GM18520 (cell line): ENCODE data around the gene TBC1D16.
"Not testable (repeated sequence)": the region's sequence is repeated elsewhere in the genome, so short reads cannot be mapped to it uniquely, and the experiment has no call there.

Source experiments
- ATAC-seq: cut with Tn5 transposase; IDR thresholded peaks from one replicate; pipeline ENCODE4 v1.9.1; 2021; ENCODE audit not compliant: unreplicated experiment

Gene TBC1D16

DNA sequence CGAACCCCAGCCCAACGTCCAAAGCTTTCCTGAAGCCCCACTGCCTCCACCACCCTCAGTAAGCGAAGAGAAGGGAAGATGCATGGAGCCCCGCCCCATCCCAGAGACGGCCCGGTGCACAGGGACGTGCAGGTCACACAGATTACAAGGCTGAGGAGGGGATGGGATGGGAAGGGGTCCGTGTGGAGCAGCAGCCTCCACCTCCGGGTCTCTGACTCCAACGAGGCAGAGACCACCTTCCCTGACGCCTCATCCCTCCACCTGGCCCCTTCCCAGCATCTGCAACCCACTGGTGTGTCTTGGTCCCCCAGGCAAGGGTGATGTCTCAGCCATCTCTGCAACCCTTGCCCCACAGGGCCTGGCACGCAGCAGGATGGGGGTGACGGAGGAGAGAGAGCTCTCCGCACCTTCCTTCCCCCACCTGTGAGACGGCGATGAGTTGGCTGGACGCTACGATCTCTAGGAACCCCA lies 58.5 kb downstream of the TBC1D16 start:
- no peak for ATAC-seq

DNA sequence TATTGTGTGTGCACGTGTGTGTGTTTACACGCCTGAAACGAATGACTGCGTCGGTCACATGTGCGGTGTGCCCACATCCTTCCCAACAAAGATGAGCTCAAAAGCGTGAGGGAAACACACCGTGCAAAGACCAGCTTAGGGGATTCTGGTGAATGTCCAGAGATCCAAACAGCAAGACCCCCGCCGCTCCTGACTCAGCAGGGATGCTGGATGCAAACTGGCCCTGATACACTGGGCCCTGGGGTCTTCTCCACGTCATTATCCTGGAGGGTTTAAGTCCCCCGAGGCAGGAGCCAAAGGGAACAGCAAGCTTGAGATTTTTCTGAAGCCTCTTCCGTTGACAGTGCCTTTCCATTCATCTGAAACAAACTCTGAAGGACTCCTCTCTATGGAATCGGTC lies 59.2 kb downstream of the TBC1D16 start:
- no peak for ATAC-seq

DNA sequence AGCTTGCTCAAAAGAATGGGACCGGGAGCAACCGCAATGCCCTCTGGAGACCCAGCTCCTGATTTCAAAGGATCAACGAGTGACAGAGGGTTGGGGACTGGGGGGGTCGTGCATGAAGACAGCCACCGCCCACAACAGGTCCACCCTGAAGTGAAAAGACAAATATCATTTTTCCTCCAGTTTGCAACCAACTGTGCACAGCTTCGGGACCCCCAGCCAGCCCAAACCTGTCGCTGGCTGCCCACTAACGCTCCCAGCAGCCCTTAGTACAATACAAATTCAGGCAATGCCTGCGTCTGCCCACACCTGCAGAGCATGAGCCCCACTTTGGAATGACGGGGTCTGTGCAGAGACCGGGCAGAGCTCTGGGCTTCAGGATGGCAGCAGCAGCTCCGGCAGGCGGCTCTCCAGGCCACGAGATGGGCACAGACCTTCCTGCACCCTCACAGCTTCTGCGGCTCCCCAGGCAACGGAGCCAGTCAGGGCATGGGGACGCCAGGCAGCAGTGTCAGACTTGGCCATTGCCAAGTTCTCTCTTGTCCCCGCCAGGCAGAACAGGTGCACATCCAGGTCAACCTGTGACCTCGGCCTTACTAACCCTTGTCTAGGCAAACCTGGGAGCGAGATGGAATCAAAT lies 60.1 kb downstream of the TBC1D16 start:
- no peak for ATAC-seq

DNA sequence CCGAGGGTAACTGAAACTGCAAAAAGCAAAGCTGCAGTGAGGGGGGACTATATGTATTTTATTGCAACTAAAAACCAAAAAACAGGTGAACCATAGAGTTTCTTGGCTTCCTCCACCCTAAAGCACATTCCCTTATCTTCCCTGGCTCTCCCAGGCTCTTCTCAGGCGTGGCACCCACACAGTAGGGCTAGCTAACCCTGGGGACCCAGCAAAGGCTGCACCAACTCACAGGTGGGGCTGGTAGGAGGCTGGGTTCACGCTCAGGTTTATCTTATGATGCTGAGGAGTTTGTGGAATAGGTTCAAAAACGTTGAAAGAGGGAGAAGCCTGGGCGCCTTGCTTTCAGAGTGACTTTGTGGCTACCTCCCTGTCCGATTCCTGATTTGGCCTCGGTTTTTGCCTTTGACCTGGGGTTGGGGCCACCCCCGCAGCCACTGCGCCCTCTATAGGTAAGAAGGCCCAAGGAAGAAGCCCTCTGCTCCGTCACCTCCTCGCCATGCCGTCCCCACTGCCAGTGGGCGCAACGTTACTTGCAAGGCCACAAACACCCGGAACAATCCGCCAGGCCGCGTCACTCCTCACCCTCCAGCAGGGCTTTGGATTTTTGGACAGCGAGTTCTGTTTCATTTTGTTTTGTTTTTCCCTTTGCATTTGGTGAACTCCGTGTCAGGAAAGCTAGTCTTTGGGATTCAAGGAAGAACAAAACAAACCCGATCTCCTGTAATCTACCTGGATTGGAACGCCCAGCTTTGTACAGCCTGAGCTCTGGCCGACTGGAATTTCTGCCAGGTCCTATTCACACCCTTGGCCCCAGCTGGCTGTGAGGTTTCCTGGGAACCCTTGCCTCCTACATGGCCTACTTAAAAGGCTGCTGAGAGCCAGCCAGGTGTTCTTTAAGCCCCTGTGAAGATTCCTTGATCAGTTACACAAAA lies 60.8 kb downstream of the TBC1D16 start:
- ATAC-seq: no peak

DNA sequence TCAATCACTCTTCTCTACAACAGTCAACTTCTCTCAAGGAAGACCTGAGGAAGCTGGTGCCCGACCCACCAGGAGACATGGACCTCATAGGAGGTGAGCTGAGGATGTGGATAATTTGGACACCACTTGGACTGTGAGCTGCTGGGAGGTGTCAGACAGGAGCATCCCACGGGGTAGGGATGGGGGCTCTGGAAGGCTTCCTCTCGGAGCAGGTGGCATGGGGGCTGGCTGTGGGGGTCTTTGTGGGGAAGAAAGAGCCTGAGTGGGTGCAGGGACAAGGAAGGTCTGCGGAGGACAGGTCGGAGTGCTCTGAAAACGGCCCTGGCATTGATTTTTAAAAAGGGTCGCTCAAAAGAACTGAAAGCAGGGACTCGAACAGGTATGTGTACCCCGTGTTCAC lies 64.0 kb downstream of the TBC1D16 start:
- ATAC-seq: no peak

DNA sequence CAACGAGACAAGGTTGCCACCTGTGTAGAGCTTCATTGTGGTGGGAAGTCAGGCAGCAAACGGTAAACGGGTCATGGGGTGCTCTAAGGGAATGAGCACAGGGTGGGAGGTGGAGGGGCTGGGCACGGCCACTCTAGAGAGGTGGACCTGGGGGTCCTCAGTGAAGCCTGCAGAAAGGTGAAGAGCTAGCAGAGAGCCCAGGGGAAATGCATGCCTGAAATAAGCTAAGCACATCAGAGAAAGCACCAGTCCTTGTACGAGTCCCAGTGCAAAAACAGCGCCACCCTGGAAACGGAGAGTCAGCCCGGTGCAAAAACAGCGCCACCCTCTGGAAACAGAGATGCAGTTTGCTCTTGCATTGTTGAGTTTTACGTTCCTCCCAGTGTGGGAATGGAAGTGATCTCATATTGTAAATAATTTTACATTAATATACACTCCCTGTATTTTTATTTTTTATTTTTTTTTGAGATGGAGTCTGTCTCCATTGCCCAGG lies 65.0 kb downstream of the TBC1D16 start:
- ATAC-seq: no peak

DNA sequence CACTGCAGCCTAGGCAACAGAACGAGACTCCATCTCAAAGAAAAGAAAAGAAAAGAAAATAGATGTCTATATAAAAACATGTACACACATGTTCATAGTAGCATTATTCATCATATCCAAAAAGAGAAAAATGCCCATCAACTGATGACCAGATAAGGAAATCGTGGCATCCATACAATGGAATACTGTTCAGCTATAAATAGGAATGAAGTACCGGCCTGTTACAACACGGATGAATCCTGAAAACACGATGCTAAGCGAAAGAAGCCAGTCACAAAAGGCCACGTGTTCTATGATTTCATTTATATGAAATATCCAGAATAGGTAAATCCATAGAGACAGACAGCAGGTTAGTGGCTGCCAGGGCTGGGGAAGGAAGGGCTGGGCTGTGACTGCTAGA lies 65.8 kb downstream of the TBC1D16 start:
- no peak for ATAC-seq

DNA sequence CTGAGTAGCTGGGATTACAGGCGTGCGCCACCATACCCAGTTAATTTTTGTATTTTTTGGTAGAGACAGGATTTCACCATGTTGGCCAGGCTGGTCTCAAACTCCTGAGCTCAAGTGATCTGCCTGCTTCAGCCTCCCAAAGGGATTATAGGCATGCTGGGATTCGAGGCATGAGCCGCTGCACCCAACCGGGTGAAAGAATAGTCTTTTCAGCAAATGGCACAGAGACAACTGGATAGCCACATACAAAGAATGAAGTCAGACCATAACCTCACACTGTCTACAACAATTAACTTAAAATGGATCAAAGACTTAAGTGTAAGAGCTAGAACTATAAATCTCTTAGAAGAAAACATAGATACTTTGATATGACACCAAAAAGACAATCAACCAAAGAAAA lies 67.6 kb downstream of the TBC1D16 start:
- ATAC-seq: no peak

DNA sequence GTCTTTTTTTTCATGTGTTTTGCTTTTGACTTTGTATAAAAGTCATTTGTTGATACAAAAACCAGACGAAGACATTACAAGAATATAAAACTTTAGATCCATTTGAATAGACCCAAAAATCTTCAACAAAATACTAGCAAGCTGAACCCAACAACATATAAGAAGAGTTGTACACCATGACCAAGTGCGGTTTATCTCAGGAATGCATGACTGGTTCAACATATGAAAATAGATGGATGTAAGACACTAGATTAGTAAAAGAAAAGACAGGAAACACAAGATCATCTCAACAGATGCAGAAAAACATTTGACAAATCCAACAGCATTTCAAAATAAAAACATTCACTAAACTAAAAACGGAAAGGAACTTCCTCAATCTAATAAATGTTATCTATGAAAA lies 69.0 kb downstream of the TBC1D16 start:
- no peak for ATAC-seq

DNA sequence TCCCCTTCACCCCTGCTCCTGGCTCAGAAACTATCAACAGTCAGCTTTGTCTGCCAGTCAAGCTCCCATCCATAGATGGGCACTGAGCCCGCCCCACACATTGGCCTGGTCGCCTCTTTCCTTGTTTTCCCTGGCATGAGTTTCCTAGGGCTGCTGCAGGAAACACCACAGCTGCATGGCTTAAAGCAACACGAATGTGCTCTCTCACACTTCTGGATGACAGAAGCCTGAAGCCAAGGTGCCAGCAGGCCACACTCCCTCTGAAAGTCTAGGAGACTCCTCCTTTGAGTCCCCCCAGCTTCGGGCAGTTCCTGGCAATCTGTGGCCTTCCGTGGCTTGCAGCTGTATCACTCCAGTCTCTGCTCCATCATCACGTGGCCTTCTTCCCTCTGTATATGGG lies 69.9 kb downstream of the TBC1D16 start:
- ATAC-seq: no peak

DNA sequence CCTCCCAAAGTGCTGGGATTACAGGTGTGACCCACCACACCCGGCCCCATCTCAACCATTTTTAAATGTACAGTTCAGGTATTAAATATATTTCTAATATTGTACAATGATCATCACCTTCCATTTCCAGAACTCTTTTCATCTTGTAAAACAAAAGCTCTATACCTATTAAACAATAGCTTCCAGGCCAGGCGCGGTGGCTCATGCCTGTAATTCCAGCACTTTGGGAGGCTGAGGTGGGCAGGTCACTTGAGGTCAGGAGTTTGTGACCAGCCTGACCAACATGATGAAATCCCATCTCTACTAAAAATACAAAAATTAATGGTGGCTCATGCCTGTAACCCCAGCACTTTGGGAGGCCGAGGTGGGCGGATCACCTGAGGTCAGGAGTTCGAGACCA lies 73.2 kb downstream of the TBC1D16 start:
- not testable (repeated sequence) for ATAC-seq

DNA sequence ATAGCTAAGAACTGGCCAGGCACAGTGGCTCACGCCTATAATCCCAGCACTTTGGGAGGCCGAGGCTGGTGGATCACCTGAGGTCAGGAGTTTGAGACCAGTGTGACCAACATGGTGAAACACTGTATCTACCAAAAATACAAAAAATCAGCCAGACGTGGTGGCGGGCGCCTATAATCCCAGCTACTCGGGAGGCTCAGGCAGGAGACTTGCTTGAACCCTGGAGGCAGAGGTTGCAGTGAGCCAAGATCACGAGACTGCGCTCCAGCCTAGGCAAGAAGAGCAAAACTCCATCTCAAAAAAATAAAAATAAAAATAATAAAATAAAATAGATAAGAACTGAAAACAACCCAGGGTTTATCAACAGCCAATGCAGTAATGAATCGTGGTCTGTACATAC lies 74.1 kb downstream of the TBC1D16 start:
- not testable (repeated sequence) for ATAC-seq

DNA sequence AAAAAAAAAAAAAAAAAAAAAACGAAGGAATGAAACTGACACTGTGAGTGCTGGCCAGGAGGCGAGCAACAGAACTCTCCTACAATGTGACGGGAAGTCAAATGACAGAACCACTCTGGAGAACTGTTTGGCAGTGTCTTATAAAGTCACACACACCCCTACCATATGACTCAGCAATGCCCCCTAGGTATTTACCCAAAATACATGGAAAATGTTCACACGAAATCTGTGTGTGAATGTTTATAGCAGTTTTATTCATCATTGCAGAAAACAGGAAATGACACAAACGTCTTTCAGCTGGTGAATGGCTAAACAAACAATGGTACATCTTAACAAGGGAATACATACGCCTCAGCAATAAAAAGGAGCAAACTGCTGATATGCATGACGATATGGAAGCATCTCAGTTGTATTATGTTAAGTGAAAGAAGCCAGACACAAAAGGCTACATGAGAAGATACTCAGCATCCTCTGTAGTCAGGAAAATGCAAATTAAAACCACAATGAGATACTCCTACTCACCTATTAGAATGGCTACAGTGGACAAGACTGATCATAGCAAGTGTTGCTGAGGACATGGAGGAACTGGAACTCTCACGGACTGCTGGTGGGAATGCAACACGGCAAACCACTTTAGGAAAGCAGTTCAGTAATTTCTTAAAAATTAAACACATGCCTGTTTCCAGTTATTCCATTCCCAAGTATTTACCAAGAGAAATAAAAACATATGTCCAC lies 74.7 kb downstream of the TBC1D16 start:
- ATAC-seq: no peak

DNA sequence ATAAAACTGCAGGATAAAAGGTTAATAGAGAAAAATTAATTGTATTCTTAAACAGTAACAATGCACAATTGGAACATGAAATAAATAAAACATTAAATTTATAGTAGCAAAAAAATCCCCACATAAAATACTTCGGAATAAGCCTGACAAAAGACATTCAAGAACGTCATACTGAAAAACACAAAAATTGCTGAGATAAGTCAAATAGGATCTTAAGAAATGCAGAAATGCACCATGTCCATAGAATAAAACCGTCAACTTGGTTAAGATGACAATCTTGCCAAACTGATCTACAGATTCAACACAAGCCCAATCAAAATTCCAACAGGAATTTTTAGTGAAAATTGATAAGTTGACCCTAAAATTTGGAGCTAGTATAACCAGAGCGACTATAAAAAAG lies 76.6 kb downstream of the TBC1D16 start:
- ATAC-seq: no peak

DNA sequence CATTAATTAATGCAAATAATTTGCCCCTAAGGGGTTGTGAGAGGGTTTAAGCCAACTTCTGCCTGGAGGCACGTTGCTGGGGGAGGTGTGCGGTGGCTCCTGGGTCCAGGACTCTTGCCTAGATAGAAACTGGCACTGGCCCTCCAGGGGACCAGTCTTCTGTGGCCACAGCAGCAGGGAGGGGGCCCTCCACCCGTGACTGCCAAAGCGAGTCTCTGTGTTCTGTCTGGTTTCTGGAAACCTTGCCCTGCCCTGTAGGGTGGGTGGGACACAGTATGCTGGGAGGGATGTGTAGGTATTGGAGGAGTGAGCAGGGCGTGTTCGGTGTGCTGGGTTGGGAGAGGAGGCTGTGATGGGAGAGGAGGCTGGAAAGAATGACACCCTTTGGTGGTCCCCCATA lies 78.8 kb downstream of the TBC1D16 start:
- no peak for ATAC-seq

DNA sequence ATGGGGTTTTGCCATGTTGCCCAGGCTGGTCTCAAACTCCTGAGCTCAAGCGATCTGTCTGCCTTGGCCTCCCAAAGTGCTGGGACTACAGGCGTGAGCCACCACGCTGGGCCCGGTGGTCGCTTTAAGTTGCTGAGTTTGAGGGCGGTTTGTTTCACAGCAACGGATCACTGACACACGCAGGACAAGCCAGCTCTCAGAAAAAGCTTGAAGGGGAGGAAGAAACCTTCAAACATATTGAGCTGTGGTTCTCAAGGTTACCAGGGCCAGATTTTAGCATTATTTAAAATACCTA lies 79.3 kb downstream of the TBC1D16 start:
- ATAC-seq: not testable (repeated sequence)

DNA sequence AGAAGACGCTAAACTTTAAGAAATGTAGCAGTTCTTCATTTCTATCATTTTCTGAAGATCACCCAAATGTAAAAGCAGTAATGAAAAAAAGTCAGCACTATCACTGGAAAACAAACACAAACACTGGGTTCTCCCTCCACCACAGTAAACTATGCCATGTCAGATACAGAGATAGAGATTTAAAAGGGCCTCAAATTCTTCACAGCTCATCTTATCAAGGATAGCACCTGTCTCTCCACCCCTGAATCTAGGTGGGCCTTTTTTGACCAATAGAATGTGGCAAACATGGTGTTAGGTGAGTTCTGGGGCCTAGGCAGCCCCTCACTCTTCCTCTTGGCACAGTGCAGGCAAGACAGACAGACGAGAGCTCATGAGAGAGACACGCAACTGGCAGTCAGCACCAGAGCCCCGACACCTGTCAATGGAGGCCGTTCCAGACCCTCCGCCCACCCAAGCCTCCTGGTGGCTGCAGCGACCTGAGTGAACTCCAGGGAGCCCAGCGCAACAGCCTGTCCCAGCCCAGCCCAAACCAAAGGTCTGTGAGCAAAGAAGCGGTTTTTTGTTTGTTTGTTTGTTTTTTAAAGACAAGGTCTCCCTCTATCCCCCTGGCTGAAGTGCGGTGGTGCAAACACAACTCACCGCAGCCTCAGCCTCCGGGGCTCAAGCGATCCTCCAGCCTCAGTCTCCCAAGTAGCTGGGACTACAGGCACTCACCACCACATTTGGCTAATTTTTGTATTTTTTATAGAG lies 79.8 kb downstream of the TBC1D16 start:
- ATAC-seq: no peak

DNA sequence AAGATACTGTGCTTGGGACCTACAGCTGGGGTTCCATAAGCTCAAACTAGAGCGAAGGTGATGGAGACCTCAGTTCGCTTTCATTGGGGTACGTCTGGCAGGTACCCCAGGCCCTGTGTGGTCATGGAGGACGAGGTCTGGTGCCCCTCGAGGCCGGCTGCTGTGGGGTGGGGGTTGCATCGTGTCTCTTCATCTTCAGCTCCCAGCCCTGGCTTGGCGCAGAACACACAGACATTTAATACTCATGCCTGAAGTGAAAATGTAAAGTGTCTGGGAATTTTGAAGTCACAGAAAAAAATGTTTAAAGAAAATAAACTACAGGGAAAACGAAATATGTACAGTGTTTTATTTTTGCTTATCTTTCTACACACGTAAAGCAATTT lies 80.5 kb downstream of the TBC1D16 start:
- no peak for ATAC-seq

DNA sequence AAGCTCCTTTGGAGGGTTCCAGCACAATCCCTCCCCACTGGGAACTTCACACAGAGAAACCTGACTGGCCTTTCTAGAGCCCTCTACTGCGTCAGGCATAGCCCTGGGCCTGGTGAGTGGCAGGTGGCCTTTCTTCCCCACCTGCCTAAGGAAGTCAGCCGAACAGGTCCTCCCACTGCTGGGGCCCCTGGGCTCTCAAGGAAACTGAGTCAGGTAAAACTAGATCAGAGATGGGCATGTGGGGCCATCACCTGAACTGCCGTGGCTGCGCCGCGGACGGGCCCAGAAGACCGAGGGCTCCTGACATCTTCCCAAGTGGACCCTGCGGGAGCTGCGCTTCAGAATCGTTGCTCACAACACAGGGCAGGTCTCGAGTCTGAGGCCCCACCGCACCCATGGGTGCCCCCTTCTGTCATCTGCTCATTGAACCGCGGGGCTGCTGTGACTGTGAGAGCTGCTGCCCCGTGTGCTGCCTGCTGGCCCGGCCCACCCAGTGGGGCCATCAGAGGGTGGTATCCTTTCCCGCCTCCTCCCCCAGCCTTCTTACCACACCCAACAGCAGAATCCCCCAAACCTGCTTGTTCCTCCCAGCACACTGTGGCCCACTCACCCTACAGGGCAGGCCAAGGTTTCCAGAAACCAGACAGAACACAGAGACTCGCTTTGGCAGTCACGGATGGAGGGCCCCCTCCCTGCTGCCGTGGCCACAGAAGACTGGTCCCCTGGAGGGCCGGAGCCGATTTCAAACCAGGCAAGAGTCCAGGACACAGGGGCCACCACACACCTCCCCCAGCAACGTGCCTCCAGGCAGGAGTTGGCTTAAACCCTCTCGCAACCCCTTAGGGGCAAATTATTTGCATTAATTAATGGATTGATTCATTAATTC lies 81.1 kb downstream of the TBC1D16 start:
- ATAC-seq: no peak

DNA sequence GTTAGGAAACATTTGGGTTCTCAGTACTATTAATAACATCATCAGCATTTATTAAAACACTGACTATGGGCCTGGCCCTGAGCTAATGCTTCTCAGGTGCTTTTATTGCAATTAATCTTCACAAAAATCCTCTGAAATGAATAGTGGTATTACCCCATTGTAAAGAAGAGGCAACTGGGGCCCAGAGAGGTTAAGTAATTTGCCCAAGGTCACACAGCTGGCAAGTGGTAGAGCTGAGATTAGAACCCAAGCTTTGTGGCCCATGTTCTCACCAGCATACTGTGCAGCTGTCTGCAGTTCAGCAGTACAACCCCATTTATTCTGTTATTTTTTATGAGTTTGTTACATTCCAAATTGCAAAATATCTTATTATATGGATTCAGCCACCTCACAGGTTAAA lies 82.3 kb downstream of the TBC1D16 start:
- no peak for ATAC-seq
